ENCODE results near the gene FAM184B. TPM values are rescaled to one million over a fixed set of nuclear protein-coding genes. Genes with fewer than 3 reads are reported as not detected.
A peak's percentile ranks its signal among the peaks of the same experiment; 100 is the strongest.

Gene FAM184B
- total and polyA plus RNA-seq, 2 experiments from 2014 or later = 0.06 TPM; not detected in 1

GRCh38 chr4:17630228-17630627 lies 151.2 kb downstream of the FAM184B start:
- no peaks in the 10 kb centered on the region for H3K27me3 ChIP-seq (replicated peaks; ENCODE audit: insufficient read depth)
- H3K4me1 ChIP-seq (ENCODE audit: insufficient read depth) = no peaks in the 10 kb centered on the region
- H3K4me3 ChIP-seq = no peak overlapping the region
- no peak overlapping the region for H3K27ac ChIP-seq
- no peaks in the 10 kb centered on the region for H3K9me2 ChIP-seq (ENCODE audit: insufficient read depth)
- no peaks in the 10 kb centered on the region for H4K20me1 ChIP-seq (ENCODE audit: insufficient read depth)
- H3F3A ChIP-seq (ENCODE audit: insufficient read depth) = peaks cover 15% of the 10 kb centered on the region
- H2AFZ ChIP-seq = no peak overlapping the region
- peaks cover 40% of the 10 kb centered on the region for H3K79me2 ChIP-seq (ENCODE audit: insufficient read depth)
- peaks cover 74% of the 10 kb centered on the region; the same call in 1 of the 2 replicates for H3K36me3 ChIP-seq (ENCODE audit: low read depth)
- H3K4me2 ChIP-seq (ENCODE audit: unreplicated experiment) = no peak overlapping the region
- TF ChIP-seq EZH2 (IDR thresholded peaks at IDR 0.05; ENCODE audit: insufficient read depth, poor library complexity, severe bottlenecking) (no peak), EZH2phosphoT487 (IDR thresholded peaks at IDR 0.05; ENCODE audit: insufficient read depth, low read depth) (no peak)
- H3K9ac ChIP-seq = no peak overlapping the region
- in situ Hi-C loops (cut with MboI) = loop anchor here (10.0 kb wide), 1 partner anchor 965 kb away; no protein-coding TSS in a partner anchor
- no peaks in the 10 kb centered on the region for H3K9me3 ChIP-seq (ENCODE audit: low read depth)
- DNase-seq = no peak
- WGBS, 2 experiments (ENCODE audit: low coverage in 1 of 2, low lambda C conversion rate in 2 of 2, missing lambda C conversion rate in 2 of 2) = 98 to 99% methylated on average over 4 of the region's 4 CpGs

- H3K79me2 ChIP-seq (ENCODE audit: insufficient read depth) = peaks cover 77% of the 10 kb centered on the region
Observed at GRCh38 chr4:17624821-17625220, 156.6 kb downstream of the FAM184B start.

GRCh38 chr4:17623451-17624001 lies 157.9 kb downstream of the FAM184B start:
- peaks cover 39% of the 10 kb centered on the region for H3F3A ChIP-seq (ENCODE audit: insufficient read depth)
- no peak overlapping the region for H3K9ac ChIP-seq
- peaks cover 76% of the 10 kb centered on the region for H3K79me2 ChIP-seq (ENCODE audit: insufficient read depth)
- H3K4me2 ChIP-seq (ENCODE audit: unreplicated experiment) = no peak overlapping the region
- H4K20me1 ChIP-seq (ENCODE audit: insufficient read depth) = 0 out of 2 replicates have a peak, but pooled peaks cover 20% of the 10 kb centered on the region
- no peaks in the 10 kb centered on the region for H3K9me2 ChIP-seq (ENCODE audit: insufficient read depth)
- peak overlapping the region; percentile 10; the same call in 1 of the 2 replicates for H3K27ac ChIP-seq
- H3K36me3 ChIP-seq (ENCODE audit: low read depth) = peaks cover 67% of the 10 kb centered on the region
- 17 to 19% methylated on average over 7 of the region's 7 CpGs for WGBS, 2 experiments (ENCODE audit: low coverage in 1 of 2, low lambda C conversion rate in 2 of 2, missing lambda C conversion rate in 2 of 2)
- no peaks in the 10 kb centered on the region for H3K27me3 ChIP-seq (replicated peaks; ENCODE audit: insufficient read depth)
- peaks cover 25% of the 10 kb centered on the region for H3K4me1 ChIP-seq (ENCODE audit: insufficient read depth)
- in situ Hi-C loops (cut with MboI) = no loop called here
- no peaks in the 10 kb centered on the region for H3K9me3 ChIP-seq (ENCODE audit: low read depth)
- H3K4me3 ChIP-seq = no peak overlapping the region
- TF ChIP-seq EZH2 (IDR thresholded peaks at IDR 0.05; ENCODE audit: insufficient read depth, poor library complexity, severe bottlenecking) (no peak), EZH2phosphoT487 (IDR thresholded peaks at IDR 0.05; ENCODE audit: insufficient read depth, low read depth) (no peak)
- H2AFZ ChIP-seq = no peak overlapping the region
- peak; percentile 78 for DNase-seq

More at GRCh38 chr4:17624821-17625220, 156.6 kb downstream of the FAM184B start:
- H3K4me1 ChIP-seq (ENCODE audit: insufficient read depth) = peaks cover 13% of the 10 kb centered on the region; the same call in 1 of the 2 replicates
- in situ Hi-C loops (cut with MboI) = no loop called here
- no peak overlapping the region for H2AFZ ChIP-seq
- H3K9me3 ChIP-seq (ENCODE audit: low read depth) = no peaks in the 10 kb centered on the region
- no peak overlapping the region for H3K4me3 ChIP-seq
- H3K27me3 ChIP-seq (replicated peaks; ENCODE audit: insufficient read depth) = no peaks in the 10 kb centered on the region
- no peak for TF ChIP-seq EZH2 (IDR thresholded peaks at IDR 0.05; ENCODE audit: insufficient read depth, poor library complexity, severe bottlenecking)
- TF ChIP-seq EZH2phosphoT487 (IDR thresholded peaks at IDR 0.05; ENCODE audit: insufficient read depth, low read depth) = no peak
- DNase-seq = no peak
- H3F3A ChIP-seq (ENCODE audit: insufficient read depth) = peaks cover 28% of the 10 kb centered on the region
- peaks cover 72% of the 10 kb centered on the region for H3K36me3 ChIP-seq (ENCODE audit: low read depth)
- WGBS, 2 experiments (ENCODE audit: low coverage in 1 of 2, low lambda C conversion rate in 2 of 2, missing lambda C conversion rate in 2 of 2) = 83 to 88% methylated on average over 2 of the region's 2 CpGs
- H3K4me2 ChIP-seq (ENCODE audit: unreplicated experiment) = no peak overlapping the region
- H4K20me1 ChIP-seq (ENCODE audit: insufficient read depth) = 0 out of 2 replicates have a peak, but pooled peaks cover 12% of the 10 kb centered on the region
- H3K9me2 ChIP-seq (ENCODE audit: insufficient read depth) = no peaks in the 10 kb centered on the region
- H3K27ac ChIP-seq = no peak overlapping the region
- no peak overlapping the region for H3K9ac ChIP-seq

GRCh38 chr4:17619416-17620105 lies 161.9 kb downstream of the FAM184B start:
- peaks cover 39% of the 10 kb centered on the region for H3F3A ChIP-seq (ENCODE audit: insufficient read depth)
- no peaks in the 10 kb centered on the region for H3K27me3 ChIP-seq (replicated peaks; ENCODE audit: insufficient read depth)
- peaks cover 29% of the 10 kb centered on the region for H3K4me1 ChIP-seq (ENCODE audit: insufficient read depth)
- H3K27ac ChIP-seq = peak overlapping the region; percentile 64
- H2AFZ ChIP-seq = no peak overlapping the region
- peaks cover 87% of the 10 kb centered on the region for H3K79me2 ChIP-seq (ENCODE audit: insufficient read depth)
- no peaks in the 10 kb centered on the region for H3K9me3 ChIP-seq (ENCODE audit: low read depth)
- WGBS, 2 experiments (ENCODE audit: low coverage in 1 of 2, low lambda C conversion rate in 2 of 2, missing lambda C conversion rate in 2 of 2) = 27 to 32% methylated on average over 7 of the region's 7 CpGs
- DNase-seq = peak; percentile 57
- no peak for TF ChIP-seq EZH2 (IDR thresholded peaks at IDR 0.05; ENCODE audit: insufficient read depth, poor library complexity, severe bottlenecking)
- no peak for TF ChIP-seq EZH2phosphoT487 (IDR thresholded peaks at IDR 0.05; ENCODE audit: insufficient read depth, low read depth)
- in situ Hi-C loops (cut with MboI) = no loop called here
- H3K36me3 ChIP-seq (ENCODE audit: low read depth) = peaks cover 39% of the 10 kb centered on the region
- peak overlapping the region; percentile 35; the same call in 1 of the 2 replicates for H3K9ac ChIP-seq
- H3K4me2 ChIP-seq (ENCODE audit: unreplicated experiment) = no peak overlapping the region
- no peak overlapping the region for H3K4me3 ChIP-seq
- H4K20me1 ChIP-seq (ENCODE audit: insufficient read depth) = 0 out of 2 replicates have a peak, but pooled peaks cover 16% of the 10 kb centered on the region
- no peaks in the 10 kb centered on the region for H3K9me2 ChIP-seq (ENCODE audit: insufficient read depth)

Measured in GM23248 (cell line).